ENCODE data around the gene ZIC4. TPM values are rescaled to one million over a fixed set of nuclear protein-coding genes. Genes with fewer than 3 reads are reported as not detected.

The ZIC4 gene
- total and polyA plus RNA-seq, 2 of the 4 experiments (the other 2 are of a cell fraction) = not detected

DNA sequence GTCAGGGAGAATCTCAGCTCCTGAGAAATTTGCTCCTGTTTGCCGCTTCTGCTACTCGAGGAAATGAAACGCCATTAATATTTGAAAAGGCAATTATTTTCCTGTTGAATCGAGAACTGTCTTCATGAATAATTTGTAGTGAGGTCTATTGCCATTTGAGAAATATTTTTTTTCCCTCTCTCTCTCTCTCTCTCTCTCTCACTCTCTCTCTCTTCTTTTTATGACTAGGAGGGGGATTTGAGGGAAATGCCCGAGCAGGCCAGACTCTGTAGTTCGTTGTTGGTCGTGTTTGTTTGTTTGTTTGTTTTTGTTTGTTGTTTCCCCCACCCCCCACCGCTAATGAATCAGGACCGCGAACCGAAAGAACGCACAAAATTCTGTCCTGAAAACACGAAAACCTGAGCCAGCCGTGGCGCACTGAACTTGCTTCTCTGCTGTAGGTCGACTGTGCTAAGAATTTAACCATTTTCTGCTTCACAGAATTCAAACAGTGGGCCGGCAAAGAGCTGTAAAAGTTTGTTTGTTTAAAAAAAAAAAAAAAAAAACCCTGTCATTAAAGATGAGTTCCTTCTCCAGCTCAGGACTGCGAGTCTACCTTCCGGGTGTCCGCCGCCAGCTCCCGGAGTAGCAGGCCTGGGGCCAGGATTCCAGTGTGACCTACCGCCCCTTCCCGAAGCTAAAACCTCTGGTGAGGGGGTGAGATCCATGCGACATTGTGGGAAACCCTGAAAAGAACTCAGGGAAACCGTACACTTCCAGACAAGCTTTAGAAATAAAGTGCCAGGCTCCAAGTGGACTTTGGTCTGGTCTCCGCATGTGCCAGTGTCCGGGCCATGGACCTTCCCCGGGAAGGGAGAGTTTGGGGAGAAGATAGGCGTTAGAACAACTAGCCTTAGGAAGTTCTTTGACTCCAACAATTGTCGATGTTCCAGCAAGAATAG is 12.1 kb downstream of the ZIC4 start (continued):
- no peak for TF ChIP-seq FOS (IDR thresholded peaks at IDR 0.05; ENCODE audit: low read depth, low read length)
- no peak for TF ChIP-seq BHLHE40 (IDR thresholded peaks at IDR 0.05; ENCODE audit: low read depth, low read length)

GRCh38 chr3:147393261-147393942 is 12.9 kb downstream of the ZIC4 start:
- H3K9me3 ChIP-seq (ENCODE audit: control insufficient read depth, insufficient read depth, low read length) = peaks cover 30% of the 10 kb centered on the region
- CTCF ChIA-PET = interaction anchor here (1.6 kb wide), 1 partner anchor 201 kb away, joined by 4 read pairs; no protein-coding TSS in a partner anchor
- no peak overlapping the region for H3K23ac ChIP-seq (ENCODE audit: low read depth, low read length)
- no peak overlapping the region for H2AK5ac ChIP-seq (ENCODE audit: low read depth, low read length)
- H3K79me1 ChIP-seq (ENCODE audit: low read depth in 1 of 2, low read length in 2 of 2) = no peaks in the 10 kb centered on the region
- H3K36me3 ChIP-seq (ENCODE audit: control insufficient read depth, insufficient read depth, low read length) = no peaks in the 10 kb centered on the region
- H3K9me1 ChIP-seq (ENCODE audit: insufficient read depth, low read length) = no peaks in the 10 kb centered on the region
- no peak overlapping the region for H2BK5ac ChIP-seq (ENCODE audit: low read depth, low read length, poor library complexity, severe bottlenecking)
- H4K8ac ChIP-seq (ENCODE audit: low read depth in 2 of 2, low read length in 2 of 2) = no peak overlapping the region
- in situ Hi-C loops (cut with MboI; ENCODE audit: low sequenced_read_pairs) = no loop called here
- H2AK9ac ChIP-seq (replicated peaks; ENCODE audit: low read depth, low read length, poor library complexity) = no peak overlapping the region
- no peak for TF ChIP-seq USF2 (IDR thresholded peaks at IDR 0.05; ENCODE audit: low read depth, low read length)
- no peak for TF ChIP-seq FOS (IDR thresholded peaks at IDR 0.05; ENCODE audit: low read depth, low read length)
- H2BK20ac ChIP-seq (ENCODE audit: low read depth, low read length) = no peak overlapping the region
- intact Hi-C loops (cut with micrococcal nuclease) = no loop called here
- DNase-seq (no peak), ATAC-seq (ENCODE audit: low read depth) (no peak)
- H3K56ac ChIP-seq (ENCODE audit: extremely low read depth, insufficient read depth, low read length) = no peak overlapping the region
- H2BK15ac ChIP-seq (ENCODE audit: low read depth, low read length) = no peak overlapping the region
- H2BK120ac ChIP-seq (ENCODE audit: low read depth, low read length) = no peak overlapping the region
- peak overlapping the region; percentile 69 for H3K4me2 ChIP-seq (ENCODE audit: low read depth, low read length)
- BruUV-seq (replicated peaks) = no TSS peak
- no peak overlapping the region for H3K4ac ChIP-seq (ENCODE audit: low read depth, low read length)
- H2AFZ ChIP-seq (replicated peaks; ENCODE audit: low read length, poor library complexity) = peak overlapping the region; percentile 63
- no peak overlapping the region for H3K27ac ChIP-seq (ENCODE audit: insufficient read depth, low read length)
- WGBS, 2 experiments (ENCODE audit: extremely low coverage in 2 of 2, insufficient read length in 1 of 2) = 2% methylated on average over 14 of the region's 54 CpGs; no CpG with 5 or more reads in 1 of the 2 experiments
- no peak overlapping the region for H3K14ac ChIP-seq (replicated peaks; ENCODE audit: low read depth, low read length)
- H4K5ac ChIP-seq (ENCODE audit: low read depth, low read length) = no peak overlapping the region
- H3K18ac ChIP-seq (ENCODE audit: low read depth, low read length) = no peak overlapping the region
- H3K4me1 ChIP-seq (ENCODE audit: control insufficient read depth, insufficient read depth, low read length) = no peaks in the 10 kb centered on the region
- dilution Hi-C loops (cut with HindIII; ENCODE audit: low sequenced_read_pairs, unreplicated experiment) = no loop called here
- no peak overlapping the region for H3K9ac ChIP-seq (ENCODE audit: low read depth, low read length)
- H3K4me3 ChIP-seq (ENCODE audit: insufficient read depth, low read depth, low read length) = peak overlapping the region; percentile 15; the same call in 1 of the 2 replicates
- no peaks in the 10 kb centered on the region; the same call in 1 of the 2 replicates for H4K20me1 ChIP-seq (ENCODE audit: insufficient read depth, low read length)
- POLR2A ChIA-PET (ENCODE audit: unreplicated experiment) = no interaction called here
- peaks cover 97% of the 10 kb centered on the region for H3K27me3 ChIP-seq (ENCODE audit: control insufficient read depth, insufficient read depth, low read length)
- no peak overlapping the region for H4K91ac ChIP-seq (ENCODE audit: insufficient read depth, low read depth, low read length)
